K562 (cell line): ENCODE data around the gene HDAC7. TPM values are rescaled to one million over a fixed set of nuclear protein-coding genes. Genes with fewer than 3 reads are reported as not detected.

Source experiments
- AFF1 ChIP-seq, 2 experiments: fragments of 450-650 bp; IDR thresholded peaks; 2 replicates each; pipeline ENCODE4 v1.6.1; 2018; ENCODE audit warnings: mild to moderate bottlenecking in 2 of 2, low read depth in 1 of 2; ENCODE audit not compliant: partially characterized antibody in 2 of 2
- CCAR2 ChIP-seq: fragments of 200-400 bp; formaldehyde crosslinking; IDR thresholded peaks from 2 replicates; pipeline ENCODE4 v1.6.1; 2017; ENCODE audit warnings: mild to moderate bottlenecking, low read depth, low read length
- CXXC5 ChIP-seq: fragments of 250-450 bp; sonication (Bioruptor Pico); IDR thresholded peaks from 2 replicates; pipeline ENCODE4 v1.8.0; 2022; ENCODE audit warnings: inconsistent platforms, mild to moderate bottlenecking, moderate library complexity
- FOXK2 ChIP-seq, 2 experiments: fragments of 450-650 bp; IDR thresholded peaks in 1 of 2; conservative IDR thresholded peaks in 1 of 2; 2 replicates each; pipeline ENCODE4 v1.6.1; 2016; ENCODE audit warnings: low read depth in 2 of 2, mild to moderate bottlenecking in 1 of 2
- HMGXB4 ChIP-seq: sonication (generic); formaldehyde crosslinking; IDR thresholded peaks from 2 replicates; pipeline ENCODE4 v1.8.1; 2023; ENCODE audit warnings: mild to moderate bottlenecking, missing genetic modification reagents
- HNRNPUL1 ChIP-seq: fragments of 200-400 bp; formaldehyde crosslinking; IDR thresholded peaks from 2 replicates; pipeline ENCODE4 v1.6.1; 2017; ENCODE audit warnings: low read length
- MAFF ChIP-seq: IDR thresholded peaks from 2 replicates; pipeline ENCODE4 v1.6.1; 2012; ENCODE audit warnings: low read length, improper control_type of control experiment
- MNT ChIP-seq, 2 experiments: fragments of 450-650 bp; conservative IDR thresholded peaks; 2 replicates each; pipeline ENCODE4 v1.6.1; 2017; ENCODE audit warnings: mild to moderate bottlenecking in 2 of 2, moderate library complexity in 2 of 2
- PHF21A ChIP-seq: fragments of 450-650 bp; IDR thresholded peaks from 2 replicates; pipeline ENCODE4 v1.6.1; 2017; ENCODE audit warnings: low read depth, borderline replicate concordance
- POLR2A ChIP-seq: fragments of 450-650 bp; conservative IDR thresholded peaks from 2 replicates; pipeline ENCODE4 v1.6.1; 2016
- POLR3A ChIP-seq: IDR thresholded peaks from 2 replicates; pipeline ENCODE4 v1.6.1; 2011; ENCODE audit warnings: borderline replicate concordance, mild to moderate bottlenecking, moderate library complexity; ENCODE audit not compliant: insufficient read length, insufficient read depth; ENCODE audit errors: extremely low read depth
- ZBTB8A ChIP-seq: fragments of 450-650 bp; IDR thresholded peaks from 2 replicates; pipeline ENCODE4 v1.6.1; 2018; ENCODE audit warnings: mild to moderate bottlenecking, moderate library complexity; ENCODE audit not compliant: partially characterized antibody
- ZNF280A ChIP-seq: fragments of 450-650 bp; IDR thresholded peaks from 2 replicates; pipeline ENCODE4 v1.6.1; 2018; ENCODE audit warnings: mild to moderate bottlenecking, low read depth; ENCODE audit not compliant: partially characterized antibody
- ZNF696 ChIP-seq: fragments of 250-450 bp; sonication (Bioruptor Pico); conservative IDR thresholded peaks from 2 replicates; pipeline ENCODE4 v1.4.0; 2020; ENCODE audit warnings: mild to moderate bottlenecking, moderate library complexity
- ZNF740 ChIP-seq, 3 experiments: fragments of 200-800 bp in 1 of 3; sonication (Bioruptor generic) in 1 of 3; sonication (generic) in 1 of 3; formaldehyde crosslinking in 1 of 3; IDR thresholded peaks; 2 replicates each; pipeline versions ENCODE4 v1.6.1 to v1.8.0; 2016 to 2022; ENCODE audit warnings: mild to moderate bottlenecking in 2 of 3, missing compliant biosample characterization in 2 of 3, missing genetic modification characterization in 2 of 3, missing genetic modification reagents in 1 of 3
- polyA plus RNA-seq, 8 experiments: library from polyadenylated mRNA; depleted of rRNA in 4 of 8; stranded (reverse) in 5 of 8; unstranded in 3 of 8; fragments of >200 nt; fragmentation: Nextera tagmentation in 2 of 8; fragmentation: Illumina TruSeq in 1 of 8; extraction: Ambion mirVana in 2 of 8; extraction: Trizol in 1 of 8; gene quantifications; 2 replicates each; pipeline versions ENCODE4 v1.2.1 to v1.2.3, GENCODE V29; 2011 to 2014; ENCODE audit warnings: inconsistent platforms in 1 of 8, missing spikeins in 1 of 8
- total RNA-seq, 7 experiments: library from RNA; depleted of rRNA in 6 of 7; stranded (reverse); fragments of >200 nt in 6 of 7; fragmentation: Illumina TruSeq in 2 of 7; extraction: Trizol in 2 of 7; gene quantifications; 2 replicates each; pipeline versions ENCODE4 v1.2.1 to v1.2.3, GENCODE V29; 2011 to 2021; ENCODE audit warnings: low replicate concordance in 1 of 7

HDAC7 gene
- total and polyA plus RNA-seq, 9 of the 15 experiments (the other 6 are each of a cell fraction or from before 2014, with no cell fraction given), result 2.5 to 129 (median 31.1) TPM

GRCh38 chr12:47758834-47759690 is 60.6 kb downstream of the HDAC7 start, which contains the start of gene RAPGEF3 (continued):
- TF ChIP-seq FOXK2 (conservative IDR thresholded peaks at IDR 0.05 in 1 of 2, IDR thresholded peaks at IDR 0.05 in 1 of 2; ENCODE audit: low read depth in 2 of 2), result peak; percentile 96 to 97
- TF ChIP-seq ZBTB8A, result no peak
- TF ChIP-seq CXXC5 (CRISPR knock-in tag), result peak; percentile 52; the same call in 1 of the 2 replicates
- TF ChIP-seq MAFF, result no peak
- no peak for TF ChIP-seq ZNF696
- TF ChIP-seq HMGXB4, result peak; percentile 84; the same call in 1 of the 2 replicates
- peak; percentile 62 for TF ChIP-seq POLR2A
- TF ChIP-seq ZNF280A, result no peak
- TF ChIP-seq PHF21A, result no peak
- TF ChIP-seq HNRNPUL1, result no peak
- no peak for TF ChIP-seq AFF1 (IDR thresholded peaks at IDR 0.05; ENCODE audit: low read depth in 1 of 2, partially characterized antibody in 2 of 2)
- TF ChIP-seq ZNF740 (CRISPR knock-in tag; IDR thresholded peaks at IDR 0.05), result no peak; the same call in 1 of the 2 replicates
- TF ChIP-seq ZNF740 (tag; IDR thresholded peaks at IDR 0.05), result no peak
- peak; percentile 100 for TF ChIP-seq MNT (conservative IDR thresholded peaks at IDR 0.05)
- TF ChIP-seq CCAR2, result no peak
- TF ChIP-seq POLR3A, result no peak
